RWPE2 (cell line): ENCODE measurements around the gene RPL37.
"Not testable (repeated sequence)": the region's sequence is repeated elsewhere in the genome, so short reads cannot be mapped to it uniquely, and the experiment has no call there.

Experiments
- ATAC-seq: fragments of 200-7000 bp; cut with Tn5 transposase; 3 replicates; pipeline ENCODE4 v1.9.1; 2021; ENCODE audit warnings: low read depth
- DNase-seq: peaks from one replicate; pipeline ENCODE4 v3.0.0-alpha.2; 2020; ENCODE audit warnings: low spot score
- H3K27ac ChIP-seq: fragments of 450-650 bp; 2 replicates; pipeline ENCODE4 v1.5.1; 2017; ENCODE audit warnings: mild to moderate bottlenecking; ENCODE audit not compliant: poor library complexity, severe bottlenecking
- H3K27me3 ChIP-seq: fragments of 250-450 bp; sonication (Bioruptor Pico); 2 replicates; pipeline ENCODE4 v1.5.1; 2021; ENCODE audit warnings: mild to moderate bottlenecking, moderate library complexity; ENCODE audit not compliant: insufficient read depth, poor library complexity, severe bottlenecking
- H3K36me3 ChIP-seq: fragments of 250-450 bp; sonication (Bioruptor Pico); 2 replicates; pipeline ENCODE4 v1.5.1; 2020; ENCODE audit warnings: low read depth, mild to moderate bottlenecking, moderate library complexity
- H3K4me1 ChIP-seq: fragments of 250-450 bp; sonication (Bioruptor Pico); 2 replicates; pipeline ENCODE4 v1.5.1; 2021; ENCODE audit warnings: mild to moderate bottlenecking, moderate library complexity; ENCODE audit not compliant: insufficient read depth, poor library complexity, severe bottlenecking
- H3K4me3 ChIP-seq: fragments of 250-450 bp; sonication (Bioruptor Pico); 2 replicates; pipeline ENCODE4 v1.5.1; 2021; ENCODE audit warnings: mild to moderate bottlenecking, moderate library complexity; ENCODE audit not compliant: severe bottlenecking
- H3K9me3 ChIP-seq: fragments of 250-450 bp; sonication (Bioruptor Pico); 2 replicates; pipeline ENCODE4 v1.5.1; 2021; ENCODE audit warnings: mild to moderate bottlenecking, moderate library complexity; ENCODE audit not compliant: severe bottlenecking
- CTCF ChIP-seq: fragments of 450-650 bp; IDR thresholded peaks from one replicate; pipeline ENCODE4 v1.5.1; 2017; ENCODE audit warnings: mild to moderate bottlenecking, moderate library complexity; ENCODE audit not compliant: poor library complexity, severe bottlenecking

Gene RPL37

GRCh38 chr5:40875958-40876357, 40.9 kb upstream of the RPL37 start:
- Histone ChIP-seq H3K36me3 (no peaks in the 10 kb centered on the region), H3K27me3 (no peaks in the 10 kb centered on the region), H3K4me1 (no peaks in the 10 kb centered on the region), H3K27ac (no peak overlapping the region), H3K9me3 (peaks cover 8% of the 10 kb centered on the region), H3K4me3 (no peak overlapping the region)
- no peak for DNase-seq
- no peak for ATAC-seq
- TF ChIP-seq CTCF, result no peak

GRCh38 chr5:40873286-40873880, 38.4 kb upstream of the RPL37 start:
- H3K27me3 ChIP-seq, result no peaks in the 10 kb centered on the region
- no peak overlapping the region for H3K27ac ChIP-seq
- DNase-seq (no peak), ATAC-seq (no peak)
- no peak for TF ChIP-seq CTCF
- H3K9me3 ChIP-seq, result peaks cover 8% of the 10 kb centered on the region
- no peaks in the 10 kb centered on the region for H3K36me3 ChIP-seq
- H3K4me3 ChIP-seq, result no peak overlapping the region
- H3K4me1 ChIP-seq, result no peaks in the 10 kb centered on the region

DNA sequence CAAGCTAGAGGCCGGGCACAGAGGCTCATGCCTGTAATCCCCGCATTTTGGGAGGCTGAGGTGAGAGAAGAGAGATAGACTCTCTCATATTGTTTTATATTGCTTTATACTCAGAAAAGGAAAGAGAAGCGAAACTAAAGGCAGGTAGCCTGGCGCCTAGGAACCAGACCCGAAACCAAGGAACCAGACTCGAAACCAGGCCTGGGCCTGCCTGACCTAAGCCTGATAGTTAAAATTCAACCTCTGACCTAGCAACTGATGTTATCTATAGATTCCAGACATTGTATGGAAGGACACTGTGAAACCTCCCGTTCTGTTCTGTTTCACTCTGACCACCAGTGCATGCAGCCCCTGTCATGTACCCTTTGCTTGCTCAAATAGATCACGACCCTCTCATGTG, 37.2 kb upstream of the RPL37 start:
- H3K4me1 ChIP-seq, H3K27ac ChIP-seq, H3K4me3 ChIP-seq, DNase-seq, H3K36me3 ChIP-seq, ATAC-seq, H3K9me3 ChIP-seq, H3K27me3 ChIP-seq: not testable (repeated sequence)

DNA sequence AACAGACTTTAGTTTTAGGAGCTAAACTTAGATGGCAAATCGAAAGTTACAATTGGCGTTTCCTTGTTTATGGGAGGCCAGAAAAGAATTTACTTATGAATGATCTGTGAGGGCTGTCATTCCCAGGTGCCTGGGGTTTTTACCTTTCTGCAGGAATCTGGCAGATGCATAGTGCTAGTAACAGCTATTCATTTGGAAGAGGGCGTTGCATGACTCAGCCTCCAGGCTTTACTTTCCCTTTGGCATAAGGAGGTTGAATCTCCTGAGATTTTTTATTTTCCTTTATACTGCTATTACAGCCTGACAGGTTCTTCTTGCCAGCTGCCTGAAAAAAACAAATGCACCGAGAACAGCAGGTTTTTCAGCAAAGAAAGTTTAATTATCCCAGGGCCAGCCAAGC, 36.2 kb upstream of the RPL37 start:
- ATAC-seq, result peak; percentile 86
- no peaks in the 10 kb centered on the region for H3K27me3 ChIP-seq
- no peak for DNase-seq
- no peaks in the 10 kb centered on the region for H3K9me3 ChIP-seq
- H3K4me1 ChIP-seq, result no peaks in the 10 kb centered on the region
- TF ChIP-seq CTCF, result no peak
- H3K27ac ChIP-seq, result no peak overlapping the region
- H3K36me3 ChIP-seq, result no peaks in the 10 kb centered on the region
- no peak overlapping the region for H3K4me3 ChIP-seq

DNA sequence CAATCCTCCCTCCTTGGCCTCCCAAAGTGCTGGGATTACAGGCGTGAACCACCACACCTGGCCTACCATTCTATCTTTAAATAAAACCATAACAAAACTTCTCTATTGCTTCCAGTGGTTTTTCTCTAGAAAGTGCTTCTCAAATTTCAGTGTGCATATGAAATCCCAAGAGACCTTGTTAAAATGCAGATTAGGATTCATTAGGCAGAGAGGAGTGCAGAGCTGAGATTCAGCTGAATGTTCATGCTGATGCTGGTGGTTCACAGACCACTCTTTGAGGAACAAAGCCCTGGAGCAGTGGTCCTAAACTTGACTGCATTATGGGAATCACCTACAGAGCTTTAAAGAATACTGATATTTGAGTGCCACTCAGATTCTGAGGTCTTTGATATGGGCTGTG, 34.4 kb upstream of the RPL37 start:
- no peak for DNase-seq
- ATAC-seq, result no peak
- no peak for TF ChIP-seq CTCF
- no peak overlapping the region for H3K27ac ChIP-seq
- no peaks in the 10 kb centered on the region for H3K36me3 ChIP-seq
- H3K4me3 ChIP-seq, result no peak overlapping the region
- H3K27me3 ChIP-seq, result no peaks in the 10 kb centered on the region
- H3K4me1 ChIP-seq, result no peaks in the 10 kb centered on the region
- no peaks in the 10 kb centered on the region for H3K9me3 ChIP-seq
